CD4-positive, alpha-beta T cell treated with Interferon alpha-2 for 1 hour (primary cell): Measurements from ENCODE around the gene MAPT.
A peak's percentile ranks its signal among the peaks of the same experiment; 100 is the strongest.

Experiments
- DNase-seq, 2 donors: peaks; one replicate each; pipeline ENCODE4 v3.0.0-alpha.2; 2020 to 2022

Gene MAPT

GRCh38 chr17:45863857-45864654 is 30.3 kb upstream of the MAPT start:
- no peak for DNase-seq

DNA sequence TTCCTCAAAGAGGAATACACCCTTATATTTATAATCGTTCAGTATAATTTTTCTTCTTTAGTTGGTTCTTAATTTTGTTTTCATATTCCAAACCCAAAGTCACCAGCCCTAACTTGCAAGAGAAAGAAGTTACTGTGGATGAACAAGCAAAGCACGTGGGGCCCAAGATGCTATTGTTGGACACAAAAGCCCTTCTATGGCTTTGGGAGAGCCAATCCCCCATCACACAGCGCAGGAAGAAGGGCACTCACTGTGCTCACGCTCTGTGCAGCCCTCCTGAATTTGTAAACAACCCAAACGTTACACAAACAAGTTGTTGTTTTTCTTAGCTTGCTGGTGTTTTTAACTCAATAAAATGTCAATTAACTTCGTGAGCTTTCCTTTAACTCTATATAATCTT is 27.2 kb upstream of the MAPT start:
- DNase-seq: no peak

GRCh38 chr17:45867702-45868101 is 26.7 kb upstream of the MAPT start:
- no peak for DNase-seq

GRCh38 chr17:45868276-45868675 is 26.1 kb upstream of the MAPT start:
- no peak for DNase-seq

DNA sequence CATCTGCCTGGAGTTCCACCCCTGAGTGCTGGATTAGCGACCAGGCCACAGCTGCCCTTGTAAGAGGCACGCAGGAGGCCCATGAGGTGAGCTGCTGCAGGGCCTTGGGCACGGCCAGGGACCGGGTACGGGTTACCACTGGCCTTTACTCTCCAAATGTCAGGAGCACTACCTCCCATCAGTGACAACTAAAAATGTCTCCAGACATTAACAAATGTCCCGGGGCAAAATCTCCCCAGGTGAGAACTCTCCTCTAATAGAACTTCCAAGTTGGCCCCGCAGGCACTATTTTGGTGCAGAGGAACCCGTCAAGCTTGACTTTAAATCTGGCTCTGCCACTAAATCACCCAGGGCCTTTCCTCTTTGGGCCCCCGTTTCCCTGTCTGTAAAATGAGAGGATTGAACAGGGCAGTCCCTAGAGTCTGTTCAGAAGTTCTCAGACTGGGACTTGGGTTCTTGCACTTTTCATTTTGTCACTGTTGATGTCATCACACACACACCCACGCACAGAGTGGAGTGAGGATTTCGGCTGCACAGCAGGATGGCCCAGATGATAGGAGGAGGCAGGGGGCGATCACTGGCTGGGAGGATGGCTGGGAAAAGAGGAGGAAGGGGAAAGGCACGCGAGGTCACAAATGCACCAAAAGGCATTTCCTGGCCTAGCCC is 24.5 kb upstream of the MAPT start:
- no peak for DNase-seq

GRCh38 chr17:45870342-45870974 is 23.9 kb upstream of the MAPT start:
- DNase-seq: no peak

- no peak for DNase-seq
Observed at GRCh38 chr17:45871718-45872117, 22.6 kb upstream of the MAPT start.

GRCh38 chr17:45873728-45874127 is 20.6 kb upstream of the MAPT start:
- peak in 1 of 2 donors; percentile 30 for DNase-seq

- peak in 1 of 2 donors; percentile 35 for DNase-seq
Observed at GRCh38 chr17:45874151-45874550, 20.2 kb upstream of the MAPT start.

DNA sequence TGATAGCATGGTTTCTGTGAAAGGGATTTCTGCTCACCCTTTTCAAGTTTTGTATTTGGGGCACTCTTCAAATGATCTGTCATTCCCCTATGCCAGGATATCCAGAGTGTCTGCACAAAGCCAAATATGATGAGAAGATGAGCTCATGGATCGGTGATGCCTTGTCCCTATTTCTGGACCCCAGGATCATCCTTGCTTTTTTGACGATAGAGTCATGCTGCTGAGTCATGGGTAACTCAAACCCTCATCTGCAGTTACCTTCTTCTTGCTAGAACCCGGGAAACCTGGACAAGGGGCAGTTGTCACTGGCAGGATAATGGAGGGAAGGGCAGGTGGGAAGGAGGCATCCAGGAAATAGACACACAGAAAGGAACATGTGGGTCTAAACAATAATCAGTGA is 17.8 kb upstream of the MAPT start:
- DNase-seq: no peak

- DNase-seq: no peak
Observed at GRCh38 chr17:45877467-45877866, 16.9 kb upstream of the MAPT start.

DNA sequence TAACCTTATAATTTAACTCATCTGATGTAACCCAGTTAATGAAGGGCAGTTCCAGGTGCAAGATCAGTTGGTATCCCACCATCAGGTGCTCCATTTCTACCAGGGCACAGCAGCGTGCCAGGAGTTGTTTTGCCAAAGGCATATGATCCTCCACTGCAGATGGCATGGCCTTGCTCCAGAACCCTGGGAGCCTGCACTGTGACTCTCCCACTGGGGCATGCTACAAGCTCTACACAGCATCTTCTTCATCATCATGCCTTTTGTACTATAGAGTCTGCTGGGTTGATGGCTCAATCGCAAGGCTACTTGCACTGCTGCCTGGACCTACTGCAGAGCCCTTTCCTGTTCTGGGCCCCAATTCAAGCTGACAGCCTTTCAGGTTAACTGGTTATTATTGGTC is 11.3 kb upstream of the MAPT start:
- DNase-seq: no peak

DNA sequence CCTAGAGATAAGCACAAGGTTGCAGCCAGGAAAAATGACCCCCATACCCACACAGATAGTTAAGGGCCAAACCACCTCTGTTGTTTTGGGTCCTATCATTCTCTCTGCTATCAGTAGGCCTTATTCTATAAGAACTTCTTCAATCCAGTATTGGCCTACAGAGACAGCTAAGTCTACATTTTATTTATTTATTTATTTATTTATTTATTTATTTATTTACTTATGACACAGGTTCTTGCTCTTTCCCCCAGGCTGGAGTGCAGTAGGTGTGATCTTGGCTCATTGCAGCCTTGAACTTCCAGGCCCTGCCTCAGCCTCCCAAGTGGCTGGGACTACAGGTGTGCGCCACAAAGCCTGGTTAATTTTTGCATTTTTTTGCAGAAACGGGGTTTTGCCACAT is 7.5 kb upstream of the MAPT start:
- DNase-seq: no peak

DNA sequence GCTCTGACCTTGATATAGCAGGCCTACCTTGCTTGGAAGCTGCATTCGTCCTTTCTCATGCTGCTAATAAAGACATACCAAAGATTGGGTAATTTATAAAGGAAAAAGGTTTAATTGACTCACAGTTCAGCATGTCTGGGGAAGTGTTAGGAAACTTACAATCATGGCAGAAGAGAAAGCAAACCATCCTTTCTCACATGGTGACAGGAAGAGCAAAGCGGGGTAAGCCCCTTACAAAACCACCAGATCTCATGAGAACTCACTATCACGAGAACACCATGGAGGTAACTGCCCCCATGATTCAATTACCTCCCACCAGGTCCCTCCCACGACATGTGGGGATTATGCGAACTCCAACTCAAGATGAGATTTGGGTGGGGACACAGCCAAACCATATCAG is 6.0 kb upstream of the MAPT start:
- no peak for DNase-seq

DNA sequence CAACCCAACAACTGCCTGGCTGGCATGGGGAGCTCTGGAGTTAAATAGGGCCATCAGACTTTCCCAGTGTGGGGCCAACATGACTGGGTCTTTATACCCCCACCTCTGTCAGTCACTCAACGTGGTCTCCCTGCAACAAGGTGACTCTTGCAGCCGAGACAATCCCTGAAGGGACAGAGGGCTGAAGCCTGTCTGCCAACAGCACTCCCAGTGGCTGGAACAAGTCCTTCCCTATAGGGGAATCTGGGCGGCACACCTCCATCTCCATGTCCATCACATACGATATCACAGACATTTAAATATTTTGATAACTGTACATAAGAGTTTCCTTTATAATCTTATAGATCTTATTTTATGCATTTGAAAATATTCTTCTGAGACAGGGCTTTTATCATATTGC is 4.8 kb upstream of the MAPT start:
- DNase-seq: no peak

GRCh38 chr17:45893725-45894021 is 681 bp upstream of the MAPT start:
- no peak for DNase-seq

- peak in 1 of 2 donors; percentile 36 for DNase-seq
Observed at GRCh38 chr17:45895304-45895968, 1.1 kb downstream of the MAPT start.

GRCh38 chr17:45895969-45896785 is 1.8 kb downstream of the MAPT start:
- DNase-seq: no peak

- no peak for DNase-seq
Observed at GRCh38 chr17:45896803-45897693, 2.7 kb downstream of the MAPT start.

DNA sequence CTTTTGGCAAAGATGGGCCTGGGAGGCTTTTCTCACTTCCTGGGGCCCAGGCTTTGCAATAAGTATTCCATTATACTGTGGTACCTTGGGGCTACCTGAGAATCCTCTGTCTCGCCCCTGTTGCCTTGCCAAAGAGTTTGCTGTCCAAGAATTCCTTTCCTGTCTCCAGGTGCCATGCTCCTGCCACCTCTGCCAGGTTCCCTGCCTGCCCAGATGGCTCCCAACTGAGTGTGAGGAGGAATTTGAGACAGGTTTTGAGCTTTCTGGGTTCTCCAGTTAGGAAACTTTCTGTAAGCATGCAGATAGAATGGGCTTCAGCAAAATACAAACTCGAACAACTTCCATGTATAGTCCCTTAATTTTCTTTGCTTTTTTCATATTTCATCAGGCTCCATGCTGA is 5.8 kb downstream of the MAPT start:
- no peak for DNase-seq

GRCh38 chr17:45900723-45901415 is 6.5 kb downstream of the MAPT start:
- no peak for DNase-seq
